Stimulated activated CD4-positive, alpha-beta T cell treated with anti-CD3 and anti-CD28 coated beads, Interleukin-4, amount 100 ng/mL, for 24 hours (primary cell): ENCODE results near the gene ARHGAP12.
"Not testable (repeated sequence)": the region's sequence is repeated elsewhere in the genome, so short reads cannot be mapped to it uniquely, and the experiment has no call there.

Source experiments
- DNase-seq: peaks from one replicate; pipeline ENCODE4 v3.0.0-alpha.2; 2020

The ARHGAP12 gene

DNA sequence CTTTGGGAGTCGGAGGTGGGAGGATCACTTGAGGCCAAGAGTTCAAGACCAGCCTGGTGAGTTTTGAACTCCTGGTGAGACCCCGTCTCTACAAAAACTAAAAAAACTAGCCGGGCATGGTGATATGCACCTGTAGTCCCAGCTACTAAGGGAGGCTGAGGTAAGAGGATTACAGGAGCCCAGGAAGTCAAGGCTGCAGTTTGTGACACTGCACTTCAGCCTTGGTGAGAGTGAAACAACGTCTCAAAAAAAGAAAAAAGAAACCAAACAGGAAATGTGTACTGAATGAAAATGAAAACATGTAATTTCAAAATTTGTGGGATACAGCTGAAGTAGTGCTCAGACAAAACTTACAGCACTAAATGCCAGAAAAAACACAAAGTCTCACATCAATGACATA, 7.6 kb downstream of the ARHGAP12 start:
- no peak for DNase-seq

- DNase-seq, result no peak
Measured at GRCh38 chr10:31920538-31920937, 8.1 kb downstream of the ARHGAP12 start.

GRCh38 chr10:31918671-31919409, 9.8 kb downstream of the ARHGAP12 start:
- DNase-seq, result no peak

- DNase-seq, result no peak
Measured at GRCh38 chr10:31914370-31914769, 14.3 kb downstream of the ARHGAP12 start.

DNA sequence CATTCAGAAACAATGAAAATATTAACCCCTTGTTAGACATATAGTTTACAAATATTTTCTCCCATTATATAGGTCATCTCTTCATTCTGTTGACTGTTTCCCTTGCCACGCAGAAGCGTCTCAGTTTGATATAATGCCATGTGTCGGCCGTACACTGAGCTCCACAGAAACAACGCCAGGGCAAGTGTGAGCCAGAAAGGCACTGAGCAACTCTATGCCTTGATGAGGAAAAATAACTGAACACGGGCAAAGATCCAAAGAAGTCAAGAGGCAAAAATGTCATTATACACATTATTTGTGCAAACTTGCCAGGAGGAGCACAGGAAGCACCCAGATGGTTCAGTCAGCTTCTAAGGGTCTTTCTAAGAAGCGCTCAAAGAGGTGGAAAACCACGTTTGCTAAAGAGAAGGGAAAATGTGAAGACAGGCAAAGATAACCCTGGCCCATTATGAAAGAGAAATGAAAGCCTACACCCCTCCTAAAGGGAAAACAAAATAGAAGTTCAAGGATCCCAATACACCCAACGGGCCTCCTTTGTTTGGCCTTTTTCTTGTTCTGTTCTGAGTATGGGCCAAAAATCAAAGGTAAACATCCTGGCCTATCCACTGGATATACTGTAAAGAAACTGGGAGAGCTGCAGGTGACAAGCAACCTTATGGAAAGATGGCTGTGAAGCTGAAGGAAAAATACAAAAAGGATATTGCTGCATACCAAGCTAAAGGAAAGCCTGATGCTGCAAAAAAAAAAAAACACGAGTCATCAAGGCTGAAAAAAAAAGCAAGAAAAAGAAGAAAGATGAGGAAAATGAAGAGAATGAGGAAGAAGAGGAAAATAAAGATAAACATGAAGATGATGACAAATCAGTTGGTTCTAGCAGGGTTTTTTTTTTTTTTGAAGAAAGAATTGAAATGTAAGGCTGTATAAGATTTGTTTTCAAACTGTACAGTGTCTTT, 15.5 kb downstream of the ARHGAP12 start:
- DNase-seq, result no peak

- DNase-seq, result no peak
Measured at GRCh38 chr10:31912289-31912688, 16.3 kb downstream of the ARHGAP12 start.

DNA sequence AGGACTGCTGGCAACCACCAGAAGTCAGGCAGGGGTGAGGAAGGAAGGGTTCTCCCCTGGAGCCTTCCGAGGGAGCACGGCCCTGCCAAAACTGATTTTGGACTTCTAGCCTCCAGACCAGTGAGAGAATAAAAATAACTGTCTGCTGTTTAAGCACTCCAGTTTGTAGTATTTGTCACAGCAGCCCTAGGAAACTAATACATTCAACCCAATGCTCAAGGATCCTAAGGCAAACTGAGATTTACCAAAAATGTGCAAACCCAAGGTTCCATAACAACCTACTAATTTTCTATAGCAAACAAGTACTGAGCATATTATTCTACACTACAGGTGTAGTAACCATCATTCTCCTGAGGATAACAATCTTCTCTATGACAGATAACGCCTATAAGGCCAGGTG, 18.6 kb downstream of the ARHGAP12 start:
- DNase-seq, result no peak

DNA sequence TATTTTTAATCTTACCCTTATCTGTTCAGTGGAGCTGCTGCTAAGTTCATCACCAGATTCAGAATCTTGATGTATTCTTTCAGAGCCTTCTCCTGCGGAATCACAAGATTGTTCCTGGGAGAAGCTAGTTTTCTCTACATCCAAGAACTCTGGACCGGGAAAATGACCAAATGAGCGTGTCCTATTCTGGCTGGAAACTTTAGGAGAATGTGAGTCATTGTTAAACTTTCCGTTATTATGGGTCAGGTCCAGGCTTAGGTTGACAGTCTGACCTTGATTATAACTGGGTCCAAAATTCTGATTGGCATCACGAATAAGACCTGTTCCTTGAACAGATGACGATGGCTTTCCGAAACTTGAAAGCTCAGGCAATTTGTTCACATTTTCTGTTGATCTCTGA, 20.5 kb downstream of the ARHGAP12 start:
- DNase-seq, result no peak

- DNase-seq, result no peak
Measured at GRCh38 chr10:31906039-31906438, 22.6 kb downstream of the ARHGAP12 start.

- DNase-seq, result no peak
Measured at GRCh38 chr10:31905586-31905985, 23.0 kb downstream of the ARHGAP12 start.

- DNase-seq, result no peak
Measured at GRCh38 chr10:31902625-31903024, 26.0 kb downstream of the ARHGAP12 start.

GRCh38 chr10:31897506-31897905, 31.1 kb downstream of the ARHGAP12 start:
- DNase-seq, result no peak

GRCh38 chr10:31896968-31897384, 31.7 kb downstream of the ARHGAP12 start:
- DNase-seq, result no peak

DNA sequence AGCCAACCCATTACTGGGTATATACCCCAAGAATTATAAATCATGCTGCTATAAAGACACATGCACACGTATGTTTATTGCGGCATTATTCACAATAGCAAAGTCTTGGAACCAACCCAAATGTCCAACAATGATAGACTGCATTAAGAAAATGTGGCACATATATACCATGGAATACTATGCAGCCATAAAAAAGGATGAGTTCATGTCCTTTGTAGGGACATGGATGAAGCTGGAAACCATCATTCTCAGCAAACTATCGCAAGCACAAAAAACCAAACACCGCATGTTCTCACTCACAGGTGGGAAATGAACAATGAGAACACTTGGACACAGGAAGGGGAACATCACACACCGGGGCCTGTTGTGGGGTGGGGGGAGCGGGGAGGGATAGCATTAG, 32.9 kb downstream of the ARHGAP12 start:
- DNase-seq, result not testable (repeated sequence)

- DNase-seq, result no peak
Measured at GRCh38 chr10:31888442-31888841, 40.2 kb downstream of the ARHGAP12 start.

DNA sequence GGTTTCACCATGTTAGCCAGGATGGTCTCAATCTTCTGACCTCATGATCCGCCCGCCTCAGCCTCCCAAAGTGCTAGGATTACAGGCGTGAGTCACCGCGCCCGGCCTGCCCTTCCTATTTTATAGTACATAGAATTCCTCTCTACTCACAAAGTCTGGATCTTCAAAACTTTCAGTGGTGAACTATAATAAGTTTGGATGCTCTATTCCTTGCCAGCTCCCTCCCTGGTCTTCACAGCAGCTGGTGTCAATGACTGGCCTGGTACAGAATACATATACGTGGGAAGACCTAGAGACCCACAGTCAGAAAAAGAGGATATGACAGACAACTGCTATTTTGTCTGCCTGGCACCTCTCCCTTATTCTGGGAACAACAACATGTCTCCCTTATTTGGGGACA, 40.8 kb downstream of the ARHGAP12 start:
- DNase-seq, result no peak

GRCh38 chr10:31886885-31887284, 41.7 kb downstream of the ARHGAP12 start:
- no peak for DNase-seq

GRCh38 chr10:31885971-31886370, 42.7 kb downstream of the ARHGAP12 start:
- DNase-seq, result no peak

DNA sequence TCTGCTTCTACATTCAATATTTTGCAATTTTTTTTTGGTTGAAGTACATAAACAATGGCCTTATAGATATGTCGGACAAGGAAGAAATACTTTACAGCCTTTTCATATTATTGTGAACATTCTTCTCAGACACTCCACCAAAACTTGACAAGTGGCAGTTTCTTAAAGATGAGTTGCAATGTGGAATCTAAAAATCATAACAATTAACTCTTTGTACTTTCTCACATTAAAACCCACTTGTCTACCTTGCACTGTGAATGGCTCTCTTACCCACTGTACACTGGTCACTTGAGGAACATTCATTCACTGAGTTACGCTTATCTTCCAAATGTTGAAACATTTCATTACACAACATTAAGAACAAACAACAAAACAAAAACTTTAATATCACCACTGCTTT, 44.2 kb downstream of the ARHGAP12 start:
- DNase-seq, result no peak

- DNase-seq, result no peak
Measured at GRCh38 chr10:31883397-31883796, 45.2 kb downstream of the ARHGAP12 start.

DNA sequence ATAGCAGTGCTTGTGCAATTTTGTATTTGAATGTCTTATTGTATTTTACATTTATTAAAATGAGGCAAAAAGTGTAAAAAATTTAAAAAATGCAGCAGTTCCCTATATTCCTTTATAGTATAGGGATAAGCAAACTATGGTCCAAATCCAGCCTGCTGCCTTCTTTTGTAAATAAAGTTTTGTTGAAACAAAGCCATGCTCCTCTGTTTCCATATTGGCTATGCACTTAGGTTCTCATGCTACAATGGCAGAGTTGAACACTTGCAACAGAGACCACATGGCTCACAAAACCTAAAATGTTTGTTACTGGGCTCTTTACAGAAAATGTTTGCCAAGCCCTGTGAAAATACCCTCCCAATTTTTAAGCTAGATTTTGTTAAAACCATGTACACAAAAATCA, 50.1 kb downstream of the ARHGAP12 start:
- DNase-seq, result no peak

- no peak for DNase-seq
Measured at GRCh38 chr10:31876652-31877352, 51.8 kb downstream of the ARHGAP12 start.

GRCh38 chr10:31875608-31876007, 53.0 kb downstream of the ARHGAP12 start:
- DNase-seq, result no peak
